Fibroblast of the aortic adventitia (primary cell): ENCODE data around the gene ANKMY1. TPM values are rescaled to one million over a fixed set of nuclear protein-coding genes. Genes with fewer than 3 reads are reported as not detected.

Experiments used
- DNase-seq: peaks from one replicate; pipeline ENCODE4 v3.0.0-alpha.2; 2010; ENCODE audit warnings: low read depth
- H3K4me3 ChIP-seq: 2 replicates; pipeline ENCODE4 v1.5.1; 2011; ENCODE audit warnings: low read depth, mild to moderate bottlenecking, control low read depth, low read length, moderate library complexity
- total RNA-seq: library from RNA; depleted of rRNA; stranded (reverse); fragments of >200 nt; gene quantifications from 2 replicates; pipeline ENCODE4 v1.2.3, GENCODE V29; 2012; ENCODE audit warnings: low replicate concordance
- TF ChIP-seq, protein P1 (sequence below): IDR thresholded peaks from 2 replicates; pipeline ENCODE4 v1.5.1; 2011; ENCODE audit warnings: mild to moderate bottlenecking, low read length, control low read depth, inconsistent platforms; ENCODE audit not compliant: insufficient read depth

ANKMY1 gene
- total RNA-seq, 1 donor, result 11.0 TPM

DNA sequence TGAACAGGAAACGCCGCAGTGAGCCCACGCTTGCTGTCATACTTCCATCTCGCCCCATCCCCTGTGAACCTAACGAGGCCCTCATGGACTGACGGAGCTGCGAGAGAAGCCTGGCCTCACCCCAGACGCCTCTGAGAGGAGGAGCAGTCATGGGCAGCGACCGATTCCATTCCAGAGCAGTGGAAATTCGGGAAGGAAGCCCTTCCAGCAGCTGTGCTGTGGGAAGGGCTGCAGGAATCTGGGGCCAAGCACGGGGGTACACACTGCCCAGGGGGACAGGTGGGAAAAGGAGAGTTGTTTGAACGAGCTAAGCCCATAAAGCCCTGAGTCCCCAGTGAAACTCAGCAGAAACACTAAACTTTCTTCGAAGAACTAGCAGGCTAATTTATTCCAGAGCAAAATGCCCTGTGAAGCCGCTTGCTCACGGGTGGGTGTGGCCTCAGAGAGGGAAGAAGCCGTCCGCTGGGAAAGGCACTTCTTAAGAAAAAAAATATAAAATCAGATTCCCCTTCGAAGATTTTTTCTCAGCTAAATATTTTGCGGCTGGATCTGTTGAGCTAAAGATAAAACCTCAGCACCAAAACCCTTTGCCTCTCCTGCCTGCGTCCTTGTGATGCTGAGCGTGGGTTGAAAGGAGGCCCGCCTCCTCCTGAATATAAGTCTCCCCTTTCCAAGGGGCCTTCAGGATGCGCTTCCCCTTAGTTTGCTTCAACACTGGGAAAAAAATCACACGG lies 38.2 kb downstream of the ANKMY1 start:
- TF ChIP-seq, protein P1, sequence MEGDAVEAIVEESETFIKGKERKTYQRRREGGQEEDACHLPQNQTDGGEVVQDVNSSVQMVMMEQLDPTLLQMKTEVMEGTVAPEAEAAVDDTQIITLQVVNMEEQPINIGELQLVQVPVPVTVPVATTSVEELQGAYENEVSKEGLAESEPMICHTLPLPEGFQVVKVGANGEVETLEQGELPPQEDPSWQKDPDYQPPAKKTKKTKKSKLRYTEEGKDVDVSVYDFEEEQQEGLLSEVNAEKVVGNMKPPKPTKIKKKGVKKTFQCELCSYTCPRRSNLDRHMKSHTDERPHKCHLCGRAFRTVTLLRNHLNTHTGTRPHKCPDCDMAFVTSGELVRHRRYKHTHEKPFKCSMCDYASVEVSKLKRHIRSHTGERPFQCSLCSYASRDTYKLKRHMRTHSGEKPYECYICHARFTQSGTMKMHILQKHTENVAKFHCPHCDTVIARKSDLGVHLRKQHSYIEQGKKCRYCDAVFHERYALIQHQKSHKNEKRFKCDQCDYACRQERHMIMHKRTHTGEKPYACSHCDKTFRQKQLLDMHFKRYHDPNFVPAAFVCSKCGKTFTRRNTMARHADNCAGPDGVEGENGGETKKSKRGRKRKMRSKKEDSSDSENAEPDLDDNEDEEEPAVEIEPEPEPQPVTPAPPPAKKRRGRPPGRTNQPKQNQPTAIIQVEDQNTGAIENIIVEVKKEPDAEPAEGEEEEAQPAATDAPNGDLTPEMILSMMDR, result no peak
- peak; percentile 50 for DNase-seq
- peak overlapping the region; percentile 25 for H3K4me3 ChIP-seq

DNA sequence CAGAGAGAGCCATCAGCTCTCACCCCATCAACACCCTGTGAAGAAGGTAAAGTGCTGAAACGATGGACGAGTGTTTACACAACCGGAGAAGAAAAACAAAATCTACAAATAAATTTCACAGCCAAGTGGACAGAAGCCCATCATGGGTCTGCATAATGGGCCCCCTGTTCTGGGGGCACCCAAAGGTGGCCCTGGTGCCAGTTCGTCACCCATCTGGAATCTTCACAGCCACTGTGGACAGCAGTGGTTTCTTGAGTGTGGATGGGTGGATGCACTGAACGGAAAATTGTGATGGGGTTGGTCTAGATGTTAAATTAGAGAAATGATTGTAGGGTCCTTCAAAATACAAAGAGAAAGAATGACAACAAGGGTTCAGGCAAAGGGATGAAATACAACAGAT lies 38.8 kb downstream of the ANKMY1 start:
- DNase-seq, result no peak
- H3K4me3 ChIP-seq, result no peak overlapping the region
- TF ChIP-seq, protein P1, result no peak

DNA sequence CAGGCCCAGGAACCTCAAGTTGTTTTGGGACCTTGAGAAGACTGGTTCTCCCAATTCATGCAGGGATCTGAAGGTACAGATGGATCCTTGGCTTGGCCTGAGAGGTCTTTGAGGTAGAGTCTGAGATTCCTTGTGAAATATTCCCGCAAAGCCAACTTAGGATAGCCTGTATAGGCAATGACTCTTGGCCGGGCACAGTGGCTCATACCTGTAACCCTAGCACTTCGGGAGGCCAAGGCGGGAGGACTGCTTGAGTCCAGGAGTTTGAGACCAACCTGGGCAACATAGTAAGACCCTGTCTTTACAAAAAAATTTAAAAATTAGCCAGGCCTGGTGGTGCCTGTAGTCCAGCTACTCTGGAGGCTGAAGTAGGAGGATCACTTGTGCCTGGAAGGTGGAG lies 40.4 kb downstream of the ANKMY1 start:
- DNase-seq, result no peak
- H3K4me3 ChIP-seq, result no peak overlapping the region
- TF ChIP-seq, protein P1, result no peak

DNA sequence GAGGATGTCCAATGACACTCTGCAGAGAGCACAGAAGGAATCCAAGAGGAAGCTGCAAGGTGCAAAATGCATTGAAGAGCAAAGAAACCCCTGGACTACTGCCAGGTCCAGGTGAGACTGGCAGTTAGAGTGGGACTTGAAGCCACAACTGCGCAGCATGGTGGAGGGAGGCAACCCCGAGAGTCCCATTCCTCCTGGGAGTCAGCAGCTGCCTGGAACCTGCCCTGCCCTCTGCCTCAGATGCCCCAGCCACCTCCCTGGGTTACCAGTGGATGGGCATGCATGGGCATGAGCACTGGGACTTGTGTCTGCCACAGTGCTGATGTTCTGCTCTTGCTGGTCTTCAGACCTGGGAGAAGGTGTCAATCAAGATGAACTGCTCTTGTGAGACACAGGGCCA lies 43.2 kb downstream of the ANKMY1 start:
- TF ChIP-seq, protein P1, result no peak
- no peak overlapping the region for H3K4me3 ChIP-seq
- no peak for DNase-seq

DNA sequence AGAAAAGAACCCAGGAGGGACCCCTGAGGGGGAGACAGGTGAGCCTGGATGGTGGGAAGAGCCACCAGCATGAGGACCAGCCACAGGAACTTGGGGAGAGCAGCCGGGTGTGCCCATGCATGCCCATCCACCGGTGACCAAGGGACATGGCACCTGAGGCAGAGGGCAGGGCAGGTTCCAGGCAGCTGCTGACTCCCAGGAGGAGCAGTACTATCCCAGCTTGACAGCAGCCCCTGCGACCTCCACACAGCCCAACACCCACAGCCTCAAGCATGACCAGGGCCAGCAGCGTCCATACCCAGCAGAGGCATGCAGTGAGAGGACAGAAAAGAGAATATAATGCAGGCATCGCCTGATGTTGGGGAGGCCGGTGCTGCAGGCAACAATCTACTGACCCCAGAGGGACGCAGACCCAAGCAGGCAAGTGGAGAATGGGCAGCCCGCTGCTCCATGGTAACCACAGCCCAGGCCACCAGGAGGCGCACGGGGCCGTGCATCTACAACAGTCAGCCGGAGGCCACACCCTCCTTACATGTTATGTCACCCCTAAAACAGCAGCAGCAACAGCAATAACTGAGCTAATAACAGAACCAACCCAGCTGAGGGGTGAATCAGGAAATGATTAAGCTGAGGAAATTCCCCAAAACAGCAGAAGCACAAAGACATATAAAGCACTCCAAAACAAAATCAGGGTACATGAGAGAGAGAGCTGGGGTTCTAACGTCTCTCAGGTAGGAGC lies 44.1 kb downstream of the ANKMY1 start:
- DNase-seq, result peak; percentile 82
- H3K4me3 ChIP-seq, result no peak overlapping the region
- TF ChIP-seq, protein P1, result peak; percentile 93

DNA sequence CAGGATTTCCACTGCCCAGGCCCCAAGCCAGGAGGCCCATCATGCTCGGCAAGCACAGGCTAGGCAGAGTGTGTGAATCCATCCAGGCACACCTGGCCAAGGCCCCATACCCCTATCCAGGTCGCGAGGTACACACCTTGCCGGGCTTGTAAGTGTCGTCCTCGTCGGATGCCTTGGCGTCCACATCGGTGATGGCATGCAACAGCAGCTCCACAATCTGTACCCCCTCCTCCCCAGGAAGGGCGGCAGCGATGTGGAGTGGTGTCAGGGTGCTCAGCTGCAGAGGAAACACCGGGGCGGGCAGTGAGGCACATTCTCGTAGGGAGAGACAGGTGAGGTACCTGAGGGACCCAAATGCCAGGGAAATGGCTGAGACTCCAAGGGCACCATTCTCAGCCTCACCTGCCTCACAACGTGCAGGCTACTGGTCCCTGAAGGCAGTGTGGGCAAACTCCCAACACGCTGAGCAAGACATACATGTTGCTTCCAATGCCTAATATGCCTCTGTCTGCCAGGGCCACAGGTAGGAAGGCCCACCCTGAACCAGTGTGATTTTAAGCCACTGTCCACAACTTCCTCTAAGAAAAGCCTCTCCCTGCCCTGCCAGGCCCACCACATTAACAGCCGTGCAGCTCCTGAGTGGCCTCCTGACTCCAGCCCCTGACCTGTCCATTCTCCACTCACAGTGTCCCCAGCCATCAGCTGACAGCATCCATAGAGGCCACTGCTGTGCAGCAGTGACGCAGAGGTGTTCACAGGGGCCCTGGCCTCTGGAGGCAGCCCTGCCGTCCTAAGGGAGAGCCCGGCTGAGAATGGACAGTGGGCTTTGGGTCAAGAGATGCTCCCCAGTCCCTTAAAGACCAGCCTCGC lies 44.9 kb downstream of the ANKMY1 start:
- TF ChIP-seq, protein P1, result no peak
- H3K4me3 ChIP-seq, result no peak overlapping the region
- DNase-seq, result no peak
